Sigmoid colon (tissue), 7 donors: ENCODE measurements around the gene DZANK1. TPM values are rescaled to one million over a fixed set of nuclear protein-coding genes. Genes with fewer than 3 reads are reported as not detected.

Experiments
- DNase-seq: peaks from one replicate; pipeline ENCODE4 v3.0.0-alpha.2; 2019
- H3K27ac ChIP-seq, 4 donors: fragments of 200-600 bp; sonication (generic); one replicate each; pipeline ENCODE4 v1.5.1; 2016 to 2019; ENCODE audit warnings: mild to moderate bottlenecking in 1 of 4
- H3K27me3 ChIP-seq, 3 donors: fragments of 200-600 bp; sonication (generic); one replicate each; pipeline ENCODE4 v1.5.1; 2019; ENCODE audit warnings: mild to moderate bottlenecking in 1 of 3
- H3K36me3 ChIP-seq, 4 donors: fragments of 200-600 bp; sonication (generic); one replicate each; pipeline ENCODE4 v1.5.1; 2016 to 2019
- H3K4me1 ChIP-seq, 4 donors: fragments of 200-600 bp; sonication (generic); one replicate each; pipeline ENCODE4 v1.5.1; 2017 to 2019
- H3K4me3 ChIP-seq, 4 donors: fragments of 200-600 bp; sonication (generic); one replicate each; pipeline ENCODE4 v1.5.1; 2017 to 2019; ENCODE audit warnings: mild to moderate bottlenecking in 2 of 4, moderate library complexity in 1 of 4
- H3K9me3 ChIP-seq, 4 donors: fragments of 200-600 bp in 3 of 4; sonication (generic) in 3 of 4; one replicate each; pipeline versions ENCODE4 v1.5.1 to v1.6.1; 2013 to 2019
- CTCF ChIP-seq, 4 experiments: fragments of 450-650 bp in 3 of 4; fragments of 200-600 bp in 1 of 4; IDR thresholded peaks; one replicate each; pipeline ENCODE4 v1.5.1; 2016 to 2019; ENCODE audit warnings: antibody characterized with exemption in 4 of 4, mild to moderate bottlenecking in 3 of 4, moderate library complexity in 2 of 4
- EP300 ChIP-seq, 4 donors: sonication (generic); formaldehyde crosslinking; IDR thresholded peaks; one replicate each; pipeline ENCODE4 v1.6.1; 2017; ENCODE audit warnings: antibody characterized with exemption in 4 of 4
- POLR2A ChIP-seq, 2 donors: fragments of 450-650 bp; IDR thresholded peaks; one replicate each; pipeline ENCODE4 v1.6.1; 2016; ENCODE audit warnings: antibody characterized with exemption in 2 of 2, mild to moderate bottlenecking in 2 of 2, moderate library complexity in 2 of 2
- POLR2AphosphoS5 ChIP-seq, 4 donors: sonication (generic); formaldehyde crosslinking; IDR thresholded peaks; one replicate each; pipeline ENCODE4 v1.6.1; 2017; ENCODE audit warnings: antibody characterized with exemption in 4 of 4
- WGBS, 2 donors: extraction: QIAGEN DNeasy Blood & Tissue Kit; methylation state at CpG; one replicate each; pipeline ENCODE4 v1.1.7; 2013; 5-methylcytosine and 5-hydroxymethylcytosine counted together
- intact Hi-C: fragments of 100-400 bp; cut with DNase I; formaldehyde crosslinking; loops from one replicate; pipeline ENCODE4 v1.15.1; 2023
- polyA plus RNA-seq, 3 donors: library from polyadenylated mRNA; stranded (reverse); fragments of 200-250 nt; gene quantifications; one replicate each; pipeline ENCODE4 v1.2.3, GENCODE V29; 2013
- total RNA-seq, 4 donors: library from RNA; depleted of rRNA; stranded (reverse); fragments of >200 nt; gene quantifications; one replicate each; pipeline ENCODE4 v1.1.0, GENCODE V29; 2016
- donor health status: healthy with polysubstance abuse.
- donor health status: Bipolar disorder and iron deficiency.
- donor health status: healthy.

Gene DZANK1
- total and polyA plus RNA-seq, 7 donors = 0.69 to 4.2 (median 1.9) TPM

- DNase-seq = no peak
- Histone ChIP-seq H3K27ac (no peak overlapping the region), H3K4me1 (no peaks in the 10 kb centered on the region), H3K4me3 (no peak overlapping the region), H3K9me3 (no peaks in the 10 kb centered on the region), H3K36me3 (no peaks in the 10 kb centered on the region), H3K27me3 (no peaks in the 10 kb centered on the region)
- TF ChIP-seq POLR2A (IDR thresholded peaks at IDR 0.05) (no peak), CTCF (IDR thresholded peaks at IDR 0.05) (no peak), EP300 (IDR thresholded peaks at IDR 0.05) (no peak), POLR2AphosphoS5 (IDR thresholded peaks at IDR 0.05) (no peak)
- 78 to 87% methylated on average over 6 of the region's 6 CpGs for WGBS, 2 donors
- intact Hi-C loops = no loop called here
Measured at GRCh38 chr20:18412221-18412901, 54.5 kb downstream of the DZANK1 start.

- H3K9me3 ChIP-seq = peaks cover 0 to 5% (median 0%) of the 10 kb centered on the region in 4 donors
- H3K4me1 ChIP-seq = no peaks in the 10 kb centered on the region
- no peak for TF ChIP-seq POLR2AphosphoS5 (IDR thresholded peaks at IDR 0.05)
- no peak overlapping the region for H3K27ac ChIP-seq
- peaks cover 0 to 8% (median 0%) of the 10 kb centered on the region in 4 donors for H3K36me3 ChIP-seq
- 93 to 94% methylated on average over 8 of the region's 8 CpGs for WGBS, 2 donors
- no peak overlapping the region for H3K4me3 ChIP-seq
- H3K27me3 ChIP-seq = no peaks in the 10 kb centered on the region
- DNase-seq = no peak
- intact Hi-C loops = no loop called here
Measured at GRCh38 chr20:18405826-18406225, 61.0 kb downstream of the DZANK1 start.

- peaks cover 0 to 5% (median 0%) of the 10 kb centered on the region in 4 donors for H3K9me3 ChIP-seq
- WGBS, 2 donors = 76 to 90% methylated on average over 2 of the region's 2 CpGs
- no peaks in the 10 kb centered on the region for H3K4me1 ChIP-seq
- TF ChIP-seq POLR2AphosphoS5 (IDR thresholded peaks at IDR 0.05) (no peak), CTCF (IDR thresholded peaks at IDR 0.05) (no peak), POLR2A (IDR thresholded peaks at IDR 0.05) (no peak), EP300 (IDR thresholded peaks at IDR 0.05) (no peak)
- no peak overlapping the region for H3K4me3 ChIP-seq
- H3K27me3 ChIP-seq = no peaks in the 10 kb centered on the region
- no peak overlapping the region for H3K27ac ChIP-seq
- intact Hi-C loops = no loop called here
- DNase-seq = no peak
- peaks cover 0 to 8% (median 0%) of the 10 kb centered on the region in 4 donors for H3K36me3 ChIP-seq
Measured at GRCh38 chr20:18404172-18404571, 62.7 kb downstream of the DZANK1 start.

- TF ChIP-seq POLR2AphosphoS5 (IDR thresholded peaks at IDR 0.05) = no peak
- TF ChIP-seq POLR2A (IDR thresholded peaks at IDR 0.05) = no peak
- TF ChIP-seq CTCF (IDR thresholded peaks at IDR 0.05) = no peak
- no peak for TF ChIP-seq EP300 (IDR thresholded peaks at IDR 0.05)
- Histone ChIP-seq H3K9me3 (peaks cover 0 to 5% (median 0%) of the 10 kb centered on the region in 4 donors), H3K27me3 (no peaks in the 10 kb centered on the region), H3K27ac (no peak overlapping the region), H3K4me3 (no peak overlapping the region), H3K4me1 (no peaks in the 10 kb centered on the region), H3K36me3 (peaks cover 0 to 8% (median 0%) of the 10 kb centered on the region in 4 donors)
- intact Hi-C loops = no loop called here
- DNase-seq = no peak
Measured at GRCh38 chr20:18403269-18403668, 63.6 kb downstream of the DZANK1 start.

GRCh38 chr20:18401305-18401704 is 65.5 kb downstream of the DZANK1 start:
- no peak for TF ChIP-seq EP300 (IDR thresholded peaks at IDR 0.05)
- no peak for TF ChIP-seq CTCF (IDR thresholded peaks at IDR 0.05)
- no peak for TF ChIP-seq POLR2A (IDR thresholded peaks at IDR 0.05)
- no peak for TF ChIP-seq POLR2AphosphoS5 (IDR thresholded peaks at IDR 0.05)

More at GRCh38 chr20:18401305-18401704, 65.5 kb downstream of the DZANK1 start:
- DNase-seq = no peak
- Histone ChIP-seq H3K27ac (no peak overlapping the region), H3K36me3 (peaks cover 0 to 4% (median 0%) of the 10 kb centered on the region in 4 donors), H3K4me3 (no peak overlapping the region), H3K4me1 (no peaks in the 10 kb centered on the region), H3K27me3 (no peaks in the 10 kb centered on the region), H3K9me3 (peaks cover 0 to 5% (median 0%) of the 10 kb centered on the region in 4 donors)
- intact Hi-C loops = no loop called here
- 97% methylated on average over 3 of the region's 3 CpGs for WGBS, 2 donors
